ENCODE results near the gene DCAF12L2.

The DCAF12L2 gene

GRCh38 chrX:126164226-126164625, 1.9 kb downstream of the DCAF12L2 start:
- in situ Hi-C loops (cut with HindIII; ENCODE audit: low sequenced_read_pairs), result no loop called here
- no peak overlapping the region for H3K4me3 ChIP-seq (ENCODE audit: low read depth, low read length)
- TF ChIP-seq CTCF (IDR thresholded peaks at IDR 0.05; ENCODE audit: low read depth, low read length), result no peak
- no peak for DNase-seq (ENCODE audit: low read depth, low spot score)

DNA sequence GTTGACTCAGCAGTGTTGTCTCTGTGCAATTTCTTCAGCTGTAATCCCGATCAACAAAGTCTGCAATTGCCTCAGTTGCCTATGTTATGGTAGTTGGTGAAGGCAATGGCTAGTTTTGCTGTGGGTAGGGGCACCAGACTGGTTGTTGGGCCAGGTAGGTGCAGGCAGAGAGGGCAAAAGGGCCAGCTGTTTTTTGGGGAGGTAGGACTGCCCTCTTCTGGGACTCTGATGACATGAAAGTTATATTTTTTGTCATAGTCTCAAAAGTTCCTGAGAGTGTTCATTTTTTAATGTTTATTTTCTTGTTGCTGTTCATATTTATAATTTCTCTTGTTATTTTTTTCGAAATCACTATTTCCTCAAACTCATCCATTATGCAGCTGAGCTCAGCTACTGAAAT, 25.1 kb downstream of the DCAF12L2 start:
- no peak overlapping the region for H3K4me3 ChIP-seq (ENCODE audit: low read depth, low read length)
- in situ Hi-C loops (cut with HindIII; ENCODE audit: low sequenced_read_pairs), result no loop called here
- no peak for TF ChIP-seq CTCF (IDR thresholded peaks at IDR 0.05; ENCODE audit: low read depth, low read length)
- DNase-seq (ENCODE audit: low read depth, low spot score), result no peak

- no peak overlapping the region for H3K4me3 ChIP-seq (ENCODE audit: low read depth, low read length)
- in situ Hi-C loops (cut with HindIII; ENCODE audit: low sequenced_read_pairs), result no loop called here
- TF ChIP-seq CTCF (IDR thresholded peaks at IDR 0.05; ENCODE audit: low read depth, low read length), result no peak
- DNase-seq (ENCODE audit: low read depth, low spot score), result no peak
These were observed 28.2 kb downstream of the DCAF12L2 start for GRCh38 chrX:126137899-126138298.

DNA sequence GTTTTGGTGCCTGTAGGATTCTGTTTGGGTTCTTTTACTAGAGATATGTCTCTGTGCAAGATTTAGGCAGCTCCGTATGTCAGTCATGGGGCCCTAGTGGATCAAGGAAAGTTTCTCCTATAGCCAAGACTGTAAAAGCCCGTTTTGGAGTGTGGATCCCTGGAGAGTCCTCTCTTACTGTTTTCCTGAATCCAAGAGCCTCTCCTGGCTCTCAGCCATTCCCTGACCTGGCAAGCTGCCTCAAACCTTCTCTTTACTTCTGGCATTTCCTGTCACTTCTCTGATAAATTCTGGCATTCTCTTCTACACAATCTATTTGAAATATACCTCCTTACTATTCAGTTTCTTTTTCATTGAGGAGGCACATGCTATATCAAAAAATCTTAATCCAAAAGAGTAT, 41.4 kb downstream of the DCAF12L2 start:
- in situ Hi-C loops (cut with HindIII; ENCODE audit: low sequenced_read_pairs), result no loop called here
- no peak for DNase-seq (ENCODE audit: low read depth, low spot score)
- TF ChIP-seq CTCF (IDR thresholded peaks at IDR 0.05; ENCODE audit: low read depth, low read length), result no peak
- H3K4me3 ChIP-seq (ENCODE audit: low read depth, low read length), result no peak overlapping the region

Measured in astrocyte of the spinal cord (primary cell).